Activated naive CD4-positive, alpha-beta T cell treated with anti-CD3 and anti-CD28 coated beads for 36 hours (primary cell): ENCODE measurements around the gene FARS2. TPM values are rescaled to one million over a fixed set of nuclear protein-coding genes. Genes with fewer than 3 reads are reported as not detected.

Experiments
- CTCF ChIA-PET: fragments of 350-600 bp; sonication (Branson Sonifier 250); formaldehyde crosslinking; loops from one replicate; lab custom pipeline; 2021; ENCODE audit warnings: antibody characterized with exemption; lab: Charles Lee
- DNase-seq: peaks from one replicate; pipeline ENCODE4 v3.0.0-alpha.2; 2020
- H3K27ac Mint-ChIP-seq: one replicate; pipeline ENCODE4 v1.8.0; 2021; ENCODE audit warnings: mild to moderate bottlenecking, mixed read lengths
- H3K27me3 Mint-ChIP-seq: one replicate; pipeline ENCODE4 v1.8.0; 2021; ENCODE audit warnings: low read depth, mixed read lengths
- H3K36me3 Mint-ChIP-seq: one replicate; pipeline ENCODE4 v1.8.0; 2021; ENCODE audit warnings: low read depth, mixed read lengths
- H3K4me1 Mint-ChIP-seq: one replicate; pipeline ENCODE4 v1.8.0; 2021; ENCODE audit warnings: low read depth, mixed read lengths
- H3K4me3 Mint-ChIP-seq: one replicate; pipeline ENCODE4 v1.8.0; 2021; ENCODE audit warnings: mild to moderate bottlenecking, moderate library complexity, mixed read lengths
- H3K9me3 Mint-ChIP-seq: one replicate; pipeline ENCODE4 v1.8.0; 2021; ENCODE audit warnings: mixed read lengths
- intact Hi-C: fragments of 100-400 bp; cut with micrococcal nuclease; formaldehyde crosslinking; loops from one replicate; pipeline ENCODE4 v1.15.1; 2023
- total RNA-seq, 2 experiments: library from RNA; stranded (reverse); gene quantifications; one replicate each; pipeline ENCODE4 v1.2.3, GENCODE V29; 2021

Gene FARS2
- total RNA-seq, 2 experiments from 2014 or later, result 15.4 to 15.8 TPM

- intact Hi-C loops, result no loop called here
- H3K27ac Mint-ChIP-seq, result no peak overlapping the region
- CTCF ChIA-PET, result interaction anchor here (0.7 kb wide), 1 partner anchor 1899 kb away, joined by 3 read pairs; no protein-coding TSS in a partner anchor
- DNase-seq, result no peak
- H3K4me1 Mint-ChIP-seq, result peaks cover 2% of the 10 kb centered on the region
- H3K4me3 Mint-ChIP-seq, result no peak overlapping the region
- peaks cover 10% of the 10 kb centered on the region for H3K36me3 Mint-ChIP-seq
- H3K9me3 Mint-ChIP-seq, result peaks cover 8% of the 10 kb centered on the region
- no peaks in the 10 kb centered on the region for H3K27me3 Mint-ChIP-seq
Measured at GRCh38 chr6:5767471-5767870, 506.2 kb downstream of the FARS2 start.

DNA sequence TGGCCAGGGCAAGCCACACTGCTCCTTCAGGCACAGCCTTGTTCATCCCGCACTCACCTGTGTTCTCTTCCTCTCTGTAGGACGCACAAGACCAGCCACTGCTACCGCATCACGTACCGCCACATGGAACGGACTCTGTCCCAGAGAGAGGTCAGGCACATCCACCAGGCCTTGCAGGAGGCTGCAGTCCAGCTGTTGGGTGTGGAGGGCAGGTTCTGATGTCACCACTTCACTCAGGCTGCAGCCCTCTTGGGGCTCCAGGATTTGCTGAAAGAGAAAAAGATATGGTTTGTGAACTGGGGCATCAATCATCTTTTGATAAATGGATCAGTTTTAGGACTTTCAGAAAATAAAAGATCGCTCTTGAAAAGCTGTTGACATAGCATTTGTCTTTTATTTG, 509.9 kb downstream of the FARS2 start:
- Mint-ChIP-seq H3K9me3 (peaks cover 8% of the 10 kb centered on the region), H3K36me3 (peaks cover 12% of the 10 kb centered on the region), H3K4me3 (no peak overlapping the region), H3K27me3 (no peaks in the 10 kb centered on the region), H3K4me1 (no peaks in the 10 kb centered on the region), H3K27ac (no peak overlapping the region)
- CTCF ChIA-PET, result no interaction called here
- no peak for DNase-seq
- intact Hi-C loops, result no loop called here

DNA sequence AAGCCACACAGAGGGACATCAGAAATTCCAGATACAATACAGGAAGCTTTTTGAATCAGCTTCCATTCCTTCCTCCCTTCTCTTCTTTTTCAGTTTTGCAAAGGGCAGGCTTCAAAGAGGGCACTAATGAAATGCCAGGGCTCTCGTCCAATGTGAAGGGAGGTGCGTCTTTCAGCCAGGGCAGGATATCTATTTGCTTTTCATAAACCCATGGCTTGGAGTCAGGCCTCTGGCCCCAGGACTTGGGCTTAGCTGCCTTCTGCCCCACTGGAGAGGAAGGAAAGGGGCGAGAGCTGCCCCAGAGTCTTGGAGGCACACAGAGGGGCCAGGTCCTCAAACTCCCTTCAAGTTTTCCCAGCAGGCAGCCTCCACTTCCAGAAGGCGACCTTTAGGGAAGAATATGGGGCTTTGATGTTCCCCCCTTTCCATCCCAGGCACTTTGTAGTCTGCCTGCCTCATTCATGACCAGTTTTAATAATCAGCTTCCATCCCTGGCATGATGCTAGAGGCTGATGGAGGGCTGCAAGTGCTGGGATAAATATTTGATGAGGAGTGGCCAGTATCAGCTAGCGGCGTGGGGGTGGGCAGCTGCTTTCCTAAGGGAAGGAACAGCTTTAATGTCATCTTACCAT, 510.6 kb downstream of the FARS2 start:
- H3K36me3 Mint-ChIP-seq, result peaks cover 12% of the 10 kb centered on the region
- CTCF ChIA-PET, result no interaction called here
- no peak overlapping the region for H3K27ac Mint-ChIP-seq
- intact Hi-C loops, result no loop called here
- H3K9me3 Mint-ChIP-seq, result peaks cover 5% of the 10 kb centered on the region
- DNase-seq, result no peak
- H3K4me1 Mint-ChIP-seq, result no peaks in the 10 kb centered on the region
- H3K4me3 Mint-ChIP-seq, result no peak overlapping the region
- no peaks in the 10 kb centered on the region for H3K27me3 Mint-ChIP-seq

DNA sequence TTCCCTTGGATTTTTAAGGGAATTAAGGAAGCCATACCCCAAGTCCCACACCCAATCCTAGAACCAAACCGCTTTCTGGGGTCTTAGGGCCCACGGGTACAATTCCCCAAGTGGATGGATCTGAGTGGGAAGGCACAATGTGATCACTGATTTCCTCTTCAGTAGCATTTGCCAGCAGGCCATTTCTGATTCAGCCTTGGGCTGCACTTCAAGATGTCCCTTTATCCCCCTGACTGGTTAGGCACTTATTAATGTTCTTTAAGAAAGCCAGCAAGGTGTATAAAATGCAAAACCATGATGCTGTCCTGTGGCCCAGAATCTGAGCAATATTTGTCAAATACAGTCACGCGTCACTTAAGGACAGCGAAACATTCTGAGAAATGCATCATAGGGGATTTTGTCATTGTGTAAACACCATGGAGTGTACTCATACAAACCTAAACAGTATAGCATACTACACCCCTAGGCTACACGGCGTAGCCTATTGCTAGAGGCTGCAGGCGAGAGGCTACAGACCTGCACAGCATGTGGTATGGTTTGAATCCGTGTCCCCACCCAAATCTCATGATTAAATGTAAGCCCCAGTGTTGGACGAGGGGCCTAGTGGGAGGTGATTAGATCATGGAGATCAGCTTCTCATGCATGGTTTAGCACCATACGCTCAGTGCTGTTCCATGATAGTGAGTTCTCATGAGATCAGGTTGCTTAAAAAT, 511.3 kb downstream of the FARS2 start:
- intact Hi-C loops, result no loop called here
- H3K36me3 Mint-ChIP-seq, result peaks cover 12% of the 10 kb centered on the region
- no peak overlapping the region for H3K4me3 Mint-ChIP-seq
- no peak overlapping the region for H3K27ac Mint-ChIP-seq
- CTCF ChIA-PET, result no interaction called here
- H3K9me3 Mint-ChIP-seq, result peaks cover 5% of the 10 kb centered on the region
- no peaks in the 10 kb centered on the region for H3K4me1 Mint-ChIP-seq
- DNase-seq, result no peak
- H3K27me3 Mint-ChIP-seq, result no peaks in the 10 kb centered on the region

DNA sequence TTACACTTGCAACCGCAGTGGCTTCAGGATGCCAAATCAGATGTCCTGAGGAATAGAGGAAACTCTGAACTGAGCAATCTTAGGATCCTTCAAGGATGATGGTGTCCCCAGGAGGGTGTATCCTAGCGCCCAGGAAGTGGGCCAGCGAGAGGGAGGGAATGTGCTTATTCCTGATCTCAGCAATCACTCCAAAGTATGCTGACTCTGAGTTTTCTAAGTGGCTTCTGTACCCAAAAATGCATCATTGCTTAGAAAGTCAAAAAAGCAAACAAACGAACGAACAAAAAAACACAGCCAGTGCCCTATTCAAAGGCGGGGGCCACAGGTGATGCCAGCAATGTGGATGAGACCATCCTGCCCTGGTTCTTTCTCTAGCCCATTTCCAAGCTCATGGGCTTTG, 514.8 kb downstream of the FARS2 start:
- CTCF ChIA-PET, result no interaction called here
- no peaks in the 10 kb centered on the region for H3K9me3 Mint-ChIP-seq
- H3K4me3 Mint-ChIP-seq, result no peak overlapping the region
- H3K36me3 Mint-ChIP-seq, result peaks cover 7% of the 10 kb centered on the region
- no peaks in the 10 kb centered on the region for H3K4me1 Mint-ChIP-seq
- H3K27ac Mint-ChIP-seq, result no peak overlapping the region
- DNase-seq, result no peak
- intact Hi-C loops, result no loop called here
- H3K27me3 Mint-ChIP-seq, result no peaks in the 10 kb centered on the region

DNA sequence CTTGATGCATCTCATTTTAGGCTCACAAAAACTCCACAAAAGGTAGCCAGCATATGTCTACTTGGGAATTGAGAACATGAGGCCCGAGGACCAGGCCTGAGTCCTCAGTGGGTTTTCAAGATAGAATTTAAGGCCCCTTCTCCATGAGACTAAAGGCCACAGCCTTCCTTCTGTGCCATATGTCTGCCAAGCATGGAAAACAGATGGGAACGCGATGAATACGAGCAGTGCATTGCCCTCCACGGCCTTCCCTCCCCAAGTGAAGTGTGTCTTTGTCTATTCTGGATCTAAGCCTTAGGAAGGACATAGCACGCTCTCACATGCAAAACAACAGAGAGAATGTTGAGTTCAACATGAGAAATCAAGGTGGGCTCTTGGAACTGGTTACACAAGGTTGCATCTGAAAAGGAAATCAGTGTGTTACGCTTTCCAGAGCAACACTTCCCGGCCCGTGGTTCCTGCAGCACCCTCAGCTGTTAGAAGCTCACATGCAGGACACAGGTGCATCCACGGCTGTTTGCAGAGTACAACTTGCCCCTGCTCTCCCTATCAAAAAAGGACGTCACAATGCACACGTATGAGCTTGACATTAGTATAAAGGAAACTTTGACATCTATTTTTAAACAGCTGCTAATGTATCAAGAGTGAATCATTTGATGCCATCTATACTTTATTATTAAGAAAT, 515.5 kb downstream of the FARS2 start:
- H3K27me3 Mint-ChIP-seq, result no peaks in the 10 kb centered on the region
- no peaks in the 10 kb centered on the region for H3K4me1 Mint-ChIP-seq
- peaks cover 2% of the 10 kb centered on the region for H3K36me3 Mint-ChIP-seq
- DNase-seq, result no peak
- H3K9me3 Mint-ChIP-seq, result no peaks in the 10 kb centered on the region
- no peak overlapping the region for H3K4me3 Mint-ChIP-seq
- no peak overlapping the region for H3K27ac Mint-ChIP-seq
- intact Hi-C loops, result no loop called here
- CTCF ChIA-PET, result no interaction called here

GRCh38 chr6:5778317-5778857, 517.1 kb downstream of the FARS2 start:
- H3K9me3 Mint-ChIP-seq, result no peaks in the 10 kb centered on the region
- intact Hi-C loops, result no loop called here
- H3K4me1 Mint-ChIP-seq, result no peaks in the 10 kb centered on the region
- no peak for DNase-seq
- H3K27ac Mint-ChIP-seq, result no peak overlapping the region
- CTCF ChIA-PET, result no interaction called here
- H3K4me3 Mint-ChIP-seq, result no peak overlapping the region
- H3K36me3 Mint-ChIP-seq, result no peaks in the 10 kb centered on the region
- no peaks in the 10 kb centered on the region for H3K27me3 Mint-ChIP-seq

DNA sequence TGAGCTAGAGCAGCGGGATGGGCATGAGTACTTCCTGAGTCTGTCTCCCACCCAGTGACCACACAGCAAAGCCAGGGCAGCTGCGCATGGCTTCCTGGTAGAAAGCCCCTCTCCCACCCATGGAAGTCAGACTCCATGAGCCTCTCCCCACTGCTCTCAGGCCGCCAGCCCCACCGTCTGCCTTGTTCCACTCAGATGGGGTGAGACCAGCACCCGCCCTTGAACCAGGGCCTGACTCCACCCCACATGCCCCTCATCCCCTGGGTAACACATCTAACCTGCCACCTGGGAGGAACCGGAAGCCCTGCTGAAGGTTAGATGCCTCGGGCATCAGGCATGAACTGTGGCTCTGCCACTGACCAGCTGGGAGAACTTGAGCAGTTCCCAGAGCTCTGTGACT, 517.6 kb downstream of the FARS2 start:
- no peak for DNase-seq
- intact Hi-C loops, result no loop called here
- no peak overlapping the region for H3K27ac Mint-ChIP-seq
- H3K9me3 Mint-ChIP-seq, result no peaks in the 10 kb centered on the region
- CTCF ChIA-PET, result interaction anchor here (0.6 kb wide), 1 partner anchor 44 kb away, joined by 4 read pairs; no protein-coding TSS in a partner anchor
- no peak overlapping the region for H3K4me3 Mint-ChIP-seq
- H3K27me3 Mint-ChIP-seq, result no peaks in the 10 kb centered on the region
- no peaks in the 10 kb centered on the region for H3K4me1 Mint-ChIP-seq
- no peaks in the 10 kb centered on the region for H3K36me3 Mint-ChIP-seq

DNA sequence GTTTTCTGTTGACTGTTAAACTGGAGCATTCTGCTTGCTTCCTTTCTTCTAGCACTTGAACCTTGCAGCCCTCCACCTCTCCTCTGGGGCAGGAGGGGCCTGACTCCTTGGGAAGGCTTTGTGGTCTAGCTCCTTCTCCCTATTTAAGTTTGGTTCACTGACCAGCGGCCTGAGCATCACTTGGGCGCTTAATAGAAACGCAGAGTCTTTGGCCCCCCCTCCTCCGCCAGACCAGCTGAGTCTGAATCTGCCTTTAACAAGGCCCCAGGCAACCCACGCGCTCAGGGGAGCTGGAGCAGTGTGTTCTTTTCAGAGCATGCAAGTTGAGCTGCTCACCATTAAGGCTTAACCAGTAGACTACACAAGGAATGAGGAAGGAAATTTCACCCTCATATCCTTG, 519.7 kb downstream of the FARS2 start:
- H3K27me3 Mint-ChIP-seq, result no peaks in the 10 kb centered on the region
- no peaks in the 10 kb centered on the region for H3K36me3 Mint-ChIP-seq
- H3K4me3 Mint-ChIP-seq, result no peak overlapping the region
- no peaks in the 10 kb centered on the region for H3K4me1 Mint-ChIP-seq
- no peak for DNase-seq
- no peaks in the 10 kb centered on the region for H3K9me3 Mint-ChIP-seq
- CTCF ChIA-PET, result no interaction called here
- intact Hi-C loops, result loop anchor here (10.0 kb wide), 1 partner anchor 306 kb away; no protein-coding TSS in a partner anchor
- no peak overlapping the region for H3K27ac Mint-ChIP-seq

- Mint-ChIP-seq H3K36me3 (no peaks in the 10 kb centered on the region), H3K27me3 (no peaks in the 10 kb centered on the region), H3K27ac (no peak overlapping the region), H3K4me1 (peaks cover 8% of the 10 kb centered on the region), H3K9me3 (no peaks in the 10 kb centered on the region), H3K4me3 (no peak overlapping the region)
- intact Hi-C loops, result loop anchor here (10.0 kb wide), 1 partner anchor 307 kb away; no protein-coding TSS in a partner anchor
- CTCF ChIA-PET, result interaction anchor here (0.6 kb wide), 1 partner anchor 22 kb away, joined by 3 read pairs; no protein-coding TSS in a partner anchor
- no peak for DNase-seq
Measured at GRCh38 chr6:5781966-5782556, 520.7 kb downstream of the FARS2 start.

DNA sequence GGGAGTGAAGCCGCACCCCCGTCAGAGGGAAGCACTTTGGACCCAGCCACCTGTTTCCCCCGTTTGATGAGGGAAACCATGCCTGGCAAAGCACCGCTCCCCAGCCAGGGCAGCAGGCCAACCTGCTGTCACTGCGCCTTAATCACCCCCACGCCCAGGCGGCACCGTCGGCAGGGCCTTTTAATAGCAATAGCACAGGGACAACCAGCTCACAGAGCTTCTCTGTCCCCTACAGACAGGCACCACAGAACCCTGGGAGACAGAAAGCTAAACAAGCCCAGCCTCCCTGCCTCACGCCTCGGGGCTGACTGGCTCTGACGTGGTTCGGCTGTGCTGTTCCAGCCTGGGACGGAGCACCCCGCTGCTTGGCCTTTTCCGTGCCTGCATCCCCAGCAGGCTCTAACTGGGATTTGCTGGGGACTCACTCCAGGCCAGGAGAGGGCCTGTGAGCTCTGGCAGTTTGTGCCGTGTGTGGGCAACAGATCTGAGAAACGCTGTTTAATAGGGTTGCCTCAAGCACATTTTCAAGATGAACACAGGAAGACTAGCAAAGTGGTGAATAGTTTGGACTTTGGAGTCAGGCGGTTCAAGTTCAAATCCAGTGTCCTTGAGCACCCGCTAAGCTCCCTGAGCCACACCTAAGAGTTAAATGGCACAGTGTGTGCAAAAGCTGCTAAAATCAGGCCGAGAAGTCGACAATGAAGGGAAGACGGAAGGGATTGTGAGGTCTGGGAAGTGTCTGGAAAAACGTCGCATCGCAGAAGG, 521.7 kb downstream of the FARS2 start:
- no peaks in the 10 kb centered on the region for H3K36me3 Mint-ChIP-seq
- no peak for DNase-seq
- H3K27me3 Mint-ChIP-seq, result no peaks in the 10 kb centered on the region
- H3K9me3 Mint-ChIP-seq, result no peaks in the 10 kb centered on the region
- intact Hi-C loops, result loop anchor here (10.0 kb wide), 1 partner anchor 308 kb away; no protein-coding TSS in a partner anchor
- peaks cover 14% of the 10 kb centered on the region for H3K4me1 Mint-ChIP-seq
- no peak overlapping the region for H3K27ac Mint-ChIP-seq
- no peak overlapping the region for H3K4me3 Mint-ChIP-seq
- CTCF ChIA-PET, result interaction anchor here (0.6 kb wide), 2 partner anchors 21 to 651 kb away, joined by 3 read pairs; no protein-coding TSS in a partner anchor
